Stimulated activated CD8-positive, alpha-beta memory T cell treated with anti-CD3 and anti-CD28 coated beads, Interleukin-7, amount 100 ng/mL, for 48 hours (primary cell): ENCODE data around the gene PSMA6.
"Not testable (repeated sequence)": the region's sequence is repeated elsewhere in the genome, so short reads cannot be mapped to it uniquely, and the experiment has no call there.

Experiments used
- DNase-seq, 2 donors: peaks; one replicate each; pipeline ENCODE4 v3.0.0-alpha.2; 2020; ENCODE audit warnings: low read depth in 1 of 2; ENCODE audit errors: extremely low read depth in 1 of 2

PSMA6 gene

DNA sequence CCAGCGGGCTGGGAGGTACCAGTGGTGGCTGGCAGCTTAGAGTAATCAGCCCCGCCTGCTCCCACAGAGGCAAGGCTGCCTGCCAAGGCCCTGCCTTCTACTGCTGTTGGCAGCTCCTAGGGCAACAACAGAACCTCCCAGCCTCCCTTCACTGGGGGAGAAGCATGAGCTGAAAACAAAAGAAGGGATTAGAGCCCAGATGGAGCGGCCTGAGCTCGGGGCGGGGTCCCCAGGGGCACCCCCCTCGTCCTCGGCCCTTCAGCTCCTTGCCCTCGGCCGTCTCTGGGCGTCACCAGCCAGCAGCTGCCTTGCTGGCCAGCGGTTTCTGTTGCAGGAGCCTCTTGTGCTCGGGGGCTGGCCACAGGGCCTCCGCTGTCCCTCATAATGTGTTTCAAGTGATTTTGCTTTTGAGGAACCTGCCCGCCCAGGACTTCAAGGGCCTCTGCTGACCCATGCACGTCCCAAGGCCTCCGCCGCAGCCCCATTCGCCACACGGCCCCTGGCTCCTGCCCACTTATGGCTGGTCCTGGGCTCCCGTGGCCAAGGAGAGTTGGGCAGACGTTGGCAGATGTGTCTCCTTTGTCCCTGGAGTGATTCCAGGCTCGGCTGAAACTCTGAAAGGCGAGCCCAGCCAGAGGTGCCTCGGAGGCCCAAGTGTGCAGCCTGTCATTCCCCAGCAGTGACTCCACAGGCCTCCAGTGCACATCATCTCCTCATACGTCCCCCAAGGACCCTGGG is 49.7 kb downstream of the PSMA6 start:
- DNase-seq, result no peak

- DNase-seq, result no peak
Measured at GRCh38 chr14:35342489-35343010, 50.4 kb downstream of the PSMA6 start.

- DNase-seq, result no peak
Measured at GRCh38 chr14:35343702-35344101, 51.5 kb downstream of the PSMA6 start.

DNA sequence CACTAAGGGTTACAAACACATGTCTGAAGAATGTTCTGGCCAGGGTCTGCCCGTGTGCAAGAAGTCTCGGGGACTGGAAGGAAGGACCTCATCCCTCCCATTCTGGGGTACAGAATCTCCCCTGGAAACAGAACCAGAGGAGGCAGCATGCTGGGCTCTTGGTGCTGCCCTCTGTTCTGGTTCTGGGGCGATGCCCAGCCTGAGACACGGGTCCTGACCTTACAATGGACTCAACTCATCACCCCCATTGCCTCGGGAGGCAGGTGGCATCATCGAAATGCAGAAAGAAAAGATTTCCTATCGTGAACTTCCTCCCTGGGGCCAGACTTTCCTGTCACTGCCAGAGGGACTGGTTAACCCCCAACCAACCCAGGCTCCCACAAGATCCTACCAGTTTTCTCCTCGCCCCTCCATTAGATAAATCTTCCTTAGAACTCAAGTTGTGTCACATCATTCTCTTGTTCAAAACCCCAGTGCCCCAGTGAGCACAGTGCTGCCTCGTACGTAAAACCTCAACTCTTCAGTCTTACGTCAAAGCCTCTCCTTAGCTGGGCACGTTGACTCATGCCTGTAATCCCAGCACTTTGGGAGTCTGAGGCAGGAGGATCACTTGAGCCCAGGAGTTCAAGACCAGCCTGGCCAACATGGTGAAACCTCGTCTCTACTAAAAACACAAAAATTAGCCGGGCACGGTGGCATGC is 52.1 kb downstream of the PSMA6 start:
- DNase-seq, result no peak

- no peak for DNase-seq
Measured at GRCh38 chr14:35346738-35347322, 54.6 kb downstream of the PSMA6 start.

DNA sequence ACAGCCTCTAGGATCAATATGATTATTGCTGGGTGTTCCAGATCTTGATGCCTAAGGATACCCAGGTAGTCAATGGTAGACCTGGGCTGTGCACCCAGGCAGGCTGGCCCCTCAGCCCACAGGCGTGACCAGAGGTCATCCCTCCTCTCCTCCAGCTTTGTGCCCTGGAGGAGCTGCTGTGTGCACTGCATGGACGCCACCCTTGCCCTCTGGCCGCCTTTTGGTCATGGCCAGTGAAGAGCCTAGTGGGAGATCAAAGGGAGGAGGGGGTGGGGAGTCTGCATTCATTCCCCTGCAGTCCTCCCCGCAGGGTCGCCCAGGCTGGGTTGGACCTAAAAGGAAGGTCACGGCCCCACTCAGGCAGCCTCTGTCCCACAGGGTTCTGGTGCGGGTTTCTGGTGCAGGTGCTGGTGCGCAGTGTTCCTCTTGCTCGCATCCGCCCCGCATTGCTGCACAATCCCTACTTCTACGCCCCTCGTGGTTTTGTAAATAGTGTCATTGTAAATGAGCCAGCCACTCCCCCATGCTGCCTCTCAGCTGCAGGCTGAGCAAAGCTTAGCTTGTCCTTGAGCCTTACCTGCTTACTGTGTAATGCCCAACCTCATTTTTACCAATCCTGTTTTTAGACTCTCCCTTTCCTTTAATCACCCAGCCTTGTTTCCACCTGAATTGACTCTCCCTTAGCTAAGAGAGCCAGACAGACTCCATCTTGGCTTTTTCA is 55.3 kb downstream of the PSMA6 start:
- no peak for DNase-seq

DNA sequence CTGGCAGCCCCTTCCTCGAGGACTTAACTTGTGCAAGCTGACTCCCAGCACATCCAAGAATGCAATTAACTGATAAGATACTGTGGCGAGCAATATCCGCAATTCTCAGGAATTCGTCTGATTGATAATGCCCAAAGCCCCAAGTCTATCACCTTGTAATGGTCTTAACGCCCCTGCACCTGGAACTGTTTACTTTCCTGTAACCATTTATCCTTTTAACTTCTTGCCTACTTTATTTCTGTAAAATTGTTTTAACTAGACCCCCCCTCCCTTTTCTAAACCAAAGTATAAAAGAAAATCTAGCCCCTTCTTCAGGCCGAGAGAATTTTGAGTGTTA is 55.8 kb downstream of the PSMA6 start:
- DNase-seq, result not testable (repeated sequence)

- no peak for DNase-seq
Measured at GRCh38 chr14:35349496-35350365, 57.5 kb downstream of the PSMA6 start.

- DNase-seq, result no peak
Measured at GRCh38 chr14:35351497-35351896, 59.3 kb downstream of the PSMA6 start.

DNA sequence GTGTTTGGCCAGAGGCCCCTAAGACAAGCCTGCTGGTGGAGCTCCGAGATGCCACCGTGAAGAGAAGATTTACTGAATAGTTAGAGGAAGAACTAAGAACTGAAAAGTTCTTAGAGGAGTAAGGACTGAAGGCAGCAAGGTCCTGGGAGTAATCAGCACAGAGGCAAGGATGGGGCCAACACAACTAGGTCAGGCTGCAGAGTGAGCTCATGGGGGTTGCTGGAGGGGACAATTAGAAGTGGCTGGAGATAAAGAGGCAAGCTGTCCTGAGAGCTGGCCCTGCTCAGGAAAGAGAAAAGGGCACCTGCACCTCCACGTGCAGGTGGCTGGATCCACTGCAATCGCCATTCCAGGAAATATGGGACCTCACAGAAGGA is 59.7 kb downstream of the PSMA6 start:
- DNase-seq, result no peak

GRCh38 chr14:35352274-35353233 is 60.4 kb downstream of the PSMA6 start:
- no peak for DNase-seq

GRCh38 chr14:35353409-35354172 is 61.4 kb downstream of the PSMA6 start:
- no peak for DNase-seq

GRCh38 chr14:35355235-35355634 is 63.1 kb downstream of the PSMA6 start:
- DNase-seq, result not testable (repeated sequence)

DNA sequence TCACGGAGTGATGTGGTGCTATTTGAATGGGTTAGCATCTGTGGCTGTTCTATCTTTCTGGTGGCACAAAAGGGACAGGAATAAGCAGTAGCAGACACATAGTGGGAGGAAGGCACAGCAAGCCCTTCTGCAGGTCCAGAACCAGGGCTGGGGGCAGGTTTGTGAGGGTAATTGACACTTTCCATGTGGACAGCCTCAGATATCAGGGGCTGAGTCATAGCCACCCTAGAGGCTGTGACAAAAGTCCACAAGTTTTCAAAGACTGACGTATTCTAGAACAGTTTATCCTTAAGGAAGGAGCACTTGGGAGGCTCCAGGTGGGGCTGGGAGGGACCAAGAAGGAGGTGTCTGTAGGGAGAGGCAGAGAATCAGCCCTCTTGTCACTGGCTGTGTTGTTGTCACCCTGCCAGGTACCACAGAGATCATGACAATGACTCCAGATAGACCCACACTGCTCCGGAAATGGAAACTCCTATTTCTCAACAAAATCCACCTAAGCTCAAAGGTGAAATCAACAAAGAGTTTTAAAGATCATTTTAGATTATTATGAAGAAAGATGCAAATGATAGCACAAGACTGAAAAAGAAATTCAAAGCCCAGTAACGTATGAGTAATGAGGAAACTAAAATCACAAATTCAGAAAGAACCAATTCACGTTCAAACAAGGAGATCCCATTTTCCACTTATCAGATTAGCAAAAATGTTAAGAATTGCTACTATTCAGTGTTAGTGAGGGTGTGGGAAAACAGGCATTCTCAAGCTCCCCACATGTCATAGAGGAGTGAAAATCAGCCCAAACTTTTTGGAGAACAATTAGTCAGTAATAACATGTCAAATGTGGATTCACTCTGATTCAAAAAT is 64.0 kb downstream of the PSMA6 start:
- DNase-seq, result no peak

DNA sequence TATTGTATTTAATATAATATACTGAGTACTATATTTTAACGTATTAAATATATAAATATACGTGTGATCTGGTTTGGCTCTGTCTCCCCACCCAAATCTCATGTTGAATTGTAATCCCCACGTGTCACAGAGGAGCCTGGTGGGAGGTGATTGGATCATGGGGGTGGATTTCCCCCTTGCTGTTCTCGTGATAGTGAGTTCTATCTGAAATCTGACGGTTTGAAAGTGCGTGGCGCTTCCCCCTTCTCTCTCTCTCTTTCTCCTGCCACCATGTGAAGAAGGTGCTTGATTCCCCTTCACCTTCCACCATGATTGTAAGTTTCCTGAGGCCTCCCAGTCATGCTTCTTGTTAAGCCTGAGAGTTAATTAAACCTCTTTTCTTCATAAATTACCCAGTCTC is 67.5 kb downstream of the PSMA6 start:
- not testable (repeated sequence) for DNase-seq

DNA sequence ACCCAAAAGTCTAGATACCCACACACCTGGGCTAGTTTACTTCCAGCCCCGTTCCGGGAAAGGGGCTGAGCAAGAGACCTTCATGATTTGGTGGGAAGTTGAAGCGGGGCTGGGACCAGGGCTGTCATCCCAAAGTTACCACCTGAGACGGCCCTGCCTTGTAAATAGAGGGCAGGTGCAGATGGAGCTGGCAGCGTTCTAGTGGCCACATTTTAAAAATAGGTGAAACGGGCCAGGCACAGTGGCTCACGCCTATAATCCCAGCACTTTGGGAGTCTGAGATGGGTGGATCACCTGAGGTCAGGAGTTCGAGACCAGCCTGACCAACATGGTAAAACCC is 68.9 kb downstream of the PSMA6 start:
- DNase-seq, result no peak

DNA sequence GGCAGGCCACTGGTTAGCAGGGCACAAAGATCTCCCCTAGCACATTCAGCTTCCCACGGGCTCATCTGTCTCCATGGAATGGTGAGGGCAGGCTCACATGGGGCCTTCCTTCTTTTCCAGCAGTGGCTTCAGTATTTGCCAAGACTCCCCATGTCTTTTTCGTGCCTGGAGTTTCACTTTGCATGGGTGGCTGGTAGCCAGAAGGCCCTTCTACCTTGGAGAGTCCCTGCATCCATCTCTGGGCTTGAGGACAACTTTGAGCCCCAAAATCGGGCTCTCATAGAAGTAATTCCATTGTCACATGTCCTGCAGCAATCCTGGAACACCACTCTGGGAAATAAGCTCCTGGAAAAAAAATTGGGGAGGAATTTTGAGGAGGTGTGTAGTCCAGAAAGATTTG is 70.3 kb downstream of the PSMA6 start:
- DNase-seq, result no peak

DNA sequence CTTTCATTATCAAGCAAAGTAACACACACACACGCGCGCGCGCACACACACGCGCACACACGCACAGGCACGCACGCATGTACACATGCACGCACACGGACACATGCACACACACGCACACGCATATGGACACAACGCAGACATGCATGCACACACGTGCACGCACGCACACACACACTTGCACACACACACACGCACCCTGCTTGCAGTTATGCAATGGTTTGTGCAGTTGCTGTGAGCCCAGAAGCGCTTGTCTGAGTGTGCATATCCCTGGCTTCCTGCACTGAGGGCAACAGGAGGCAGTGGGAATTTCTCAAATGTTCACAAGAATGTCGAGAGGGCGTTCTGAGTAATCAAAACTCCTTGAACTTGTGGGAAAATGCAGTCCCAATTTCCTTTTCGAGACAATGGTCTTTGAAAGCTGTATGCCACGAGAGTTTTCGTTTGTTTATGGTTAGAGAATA is 70.8 kb downstream of the PSMA6 start:
- no peak for DNase-seq
